ENCODE measurements around the gene OLFM1.

OLFM1 gene

GRCh38 chr9:135085830-135086546 is 1.5 kb upstream of the OLFM1 start:
- peak overlapping the region; percentile 32 for H3K9ac ChIP-seq (ENCODE audit: low read length)
- no peaks in the 10 kb centered on the region for H3K36me3 ChIP-seq (ENCODE audit: control insufficient read depth, insufficient read depth, low read length, severe bottlenecking)
- peak; percentile 76 for DNase-seq (ENCODE audit: low read depth)
- H3K27me3 ChIP-seq (replicated peaks; ENCODE audit: control insufficient read depth, insufficient read depth, low read length) = peaks cover 51% of the 10 kb centered on the region
- H3K9me3 ChIP-seq (ENCODE audit: control insufficient read depth, low read length) = no peaks in the 10 kb centered on the region
- H3K4me1 ChIP-seq (ENCODE audit: control insufficient read depth, insufficient read depth, low read length) = peaks cover 15% of the 10 kb centered on the region
- peak overlapping the region; percentile 72 for H3K4me3 ChIP-seq (ENCODE audit: low read length)

GRCh38 chr9:135086597-135087488 is 625 bp upstream of the OLFM1 start:
- Histone ChIP-seq H3K9ac (ENCODE audit: low read length) (peak overlapping the region; percentile 34), H3K4me1 (ENCODE audit: control insufficient read depth, insufficient read depth, low read length) (peaks cover 15% of the 10 kb centered on the region), H3K36me3 (ENCODE audit: control insufficient read depth, insufficient read depth, low read length, severe bottlenecking) (no peaks in the 10 kb centered on the region), H3K4me3 (ENCODE audit: low read length) (peak overlapping the region; percentile 72), H3K9me3 (ENCODE audit: control insufficient read depth, low read length) (no peaks in the 10 kb centered on the region), H3K27me3 (replicated peaks; ENCODE audit: control insufficient read depth, insufficient read depth, low read length) (peaks cover 51% of the 10 kb centered on the region)
- DNase-seq (ENCODE audit: low read depth) = no peak

GRCh38 chr9:135087899-135088347 is 455 bp downstream of the OLFM1 start:
- peak overlapping the region; percentile 59 for H3K4me3 ChIP-seq (ENCODE audit: low read length)
- no peaks in the 10 kb centered on the region for H3K36me3 ChIP-seq (ENCODE audit: control insufficient read depth, insufficient read depth, low read length, severe bottlenecking)
- H3K9ac ChIP-seq (ENCODE audit: low read length) = no peak overlapping the region
- H3K9me3 ChIP-seq (ENCODE audit: control insufficient read depth, low read length) = no peaks in the 10 kb centered on the region
- H3K27me3 ChIP-seq (replicated peaks; ENCODE audit: control insufficient read depth, insufficient read depth, low read length) = peaks cover 44% of the 10 kb centered on the region
- DNase-seq (ENCODE audit: low read depth) = no peak
- H3K4me1 ChIP-seq (ENCODE audit: control insufficient read depth, insufficient read depth, low read length) = peaks cover 15% of the 10 kb centered on the region

- no peak for DNase-seq (ENCODE audit: low read depth)
- H3K36me3 ChIP-seq (ENCODE audit: control insufficient read depth, insufficient read depth, low read length, severe bottlenecking) = no peaks in the 10 kb centered on the region
- H3K4me1 ChIP-seq (ENCODE audit: control insufficient read depth, insufficient read depth, low read length) = peaks cover 15% of the 10 kb centered on the region
- peaks cover 44% of the 10 kb centered on the region for H3K27me3 ChIP-seq (replicated peaks; ENCODE audit: control insufficient read depth, insufficient read depth, low read length)
- no peak overlapping the region for H3K4me3 ChIP-seq (ENCODE audit: low read length)
- H3K9ac ChIP-seq (ENCODE audit: low read length) = no peak overlapping the region
- no peaks in the 10 kb centered on the region for H3K9me3 ChIP-seq (ENCODE audit: control insufficient read depth, low read length)
Measured at GRCh38 chr9:135088348-135088978, 995 bp downstream of the OLFM1 start.

- Histone ChIP-seq H3K27me3 (replicated peaks; ENCODE audit: control insufficient read depth, insufficient read depth, low read length) (peaks cover 42% of the 10 kb centered on the region), H3K36me3 (ENCODE audit: control insufficient read depth, insufficient read depth, low read length, severe bottlenecking) (no peaks in the 10 kb centered on the region), H3K4me3 (ENCODE audit: low read length) (no peak overlapping the region), H3K9ac (ENCODE audit: low read length) (no peak overlapping the region), H3K4me1 (ENCODE audit: control insufficient read depth, insufficient read depth, low read length) (peaks cover 9% of the 10 kb centered on the region), H3K9me3 (ENCODE audit: control insufficient read depth, low read length) (no peaks in the 10 kb centered on the region)
- no peak for DNase-seq (ENCODE audit: low read depth)
Measured at GRCh38 chr9:135088979-135089847, 1.7 kb downstream of the OLFM1 start.

GRCh38 chr9:135090081-135090480 is 2.6 kb downstream of the OLFM1 start:
- peaks cover 34% of the 10 kb centered on the region for H3K27me3 ChIP-seq (replicated peaks; ENCODE audit: control insufficient read depth, insufficient read depth, low read length)
- no peak overlapping the region for H3K4me3 ChIP-seq (ENCODE audit: low read length)

GRCh38 chr9:135090547-135090946 is 3.1 kb downstream of the OLFM1 start:
- H3K36me3 ChIP-seq (ENCODE audit: control insufficient read depth, insufficient read depth, low read length, severe bottlenecking) = no peaks in the 10 kb centered on the region
- no peak overlapping the region for H3K4me3 ChIP-seq (ENCODE audit: low read length)
- H3K9ac ChIP-seq (ENCODE audit: low read length) = no peak overlapping the region
- H3K4me1 ChIP-seq (ENCODE audit: control insufficient read depth, insufficient read depth, low read length) = peaks cover 9% of the 10 kb centered on the region
- no peaks in the 10 kb centered on the region for H3K9me3 ChIP-seq (ENCODE audit: control insufficient read depth, low read length)
- DNase-seq (ENCODE audit: low read depth) = no peak
- peaks cover 32% of the 10 kb centered on the region for H3K27me3 ChIP-seq (replicated peaks; ENCODE audit: control insufficient read depth, insufficient read depth, low read length)

More at GRCh38 chr9:135090081-135090480, 2.6 kb downstream of the OLFM1 start:
- Histone ChIP-seq H3K9me3 (ENCODE audit: control insufficient read depth, low read length) (no peaks in the 10 kb centered on the region), H3K36me3 (ENCODE audit: control insufficient read depth, insufficient read depth, low read length, severe bottlenecking) (no peaks in the 10 kb centered on the region), H3K9ac (ENCODE audit: low read length) (no peak overlapping the region), H3K4me1 (ENCODE audit: control insufficient read depth, insufficient read depth, low read length) (peaks cover 9% of the 10 kb centered on the region)
- DNase-seq (ENCODE audit: low read depth) = no peak

GRCh38 chr9:135091545-135091944 is 4.1 kb downstream of the OLFM1 start:
- no peak for DNase-seq (ENCODE audit: low read depth)
- H3K27me3 ChIP-seq (replicated peaks; ENCODE audit: control insufficient read depth, insufficient read depth, low read length) = peaks cover 35% of the 10 kb centered on the region

GRCh38 chr9:135093111-135093510 is 5.6 kb downstream of the OLFM1 start:
- H3K36me3 ChIP-seq (ENCODE audit: control insufficient read depth, insufficient read depth, low read length, severe bottlenecking) = no peaks in the 10 kb centered on the region
- no peak overlapping the region for H3K9ac ChIP-seq (ENCODE audit: low read length)
- H3K4me3 ChIP-seq (ENCODE audit: low read length) = no peak overlapping the region
- H3K9me3 ChIP-seq (ENCODE audit: control insufficient read depth, low read length) = no peaks in the 10 kb centered on the region
- no peak for DNase-seq (ENCODE audit: low read depth)
- H3K4me1 ChIP-seq (ENCODE audit: control insufficient read depth, insufficient read depth, low read length) = no peaks in the 10 kb centered on the region
- peaks cover 35% of the 10 kb centered on the region for H3K27me3 ChIP-seq (replicated peaks; ENCODE audit: control insufficient read depth, insufficient read depth, low read length)

More at GRCh38 chr9:135091545-135091944, 4.1 kb downstream of the OLFM1 start:
- Histone ChIP-seq H3K36me3 (ENCODE audit: control insufficient read depth, insufficient read depth, low read length, severe bottlenecking) (no peaks in the 10 kb centered on the region), H3K9ac (ENCODE audit: low read length) (no peak overlapping the region), H3K9me3 (ENCODE audit: control insufficient read depth, low read length) (no peaks in the 10 kb centered on the region), H3K4me1 (ENCODE audit: control insufficient read depth, insufficient read depth, low read length) (peaks cover 5% of the 10 kb centered on the region), H3K4me3 (ENCODE audit: low read length) (no peak overlapping the region)

- Histone ChIP-seq H3K36me3 (ENCODE audit: control insufficient read depth, insufficient read depth, low read length, severe bottlenecking) (no peaks in the 10 kb centered on the region), H3K4me3 (ENCODE audit: low read length) (no peak overlapping the region), H3K27me3 (replicated peaks; ENCODE audit: control insufficient read depth, insufficient read depth, low read length) (peaks cover 26% of the 10 kb centered on the region), H3K9me3 (ENCODE audit: control insufficient read depth, low read length) (no peaks in the 10 kb centered on the region), H3K9ac (ENCODE audit: low read length) (no peak overlapping the region), H3K4me1 (ENCODE audit: control insufficient read depth, insufficient read depth, low read length) (no peaks in the 10 kb centered on the region)
- no peak for DNase-seq (ENCODE audit: low read depth)
Measured at GRCh38 chr9:135093911-135094584, 6.6 kb downstream of the OLFM1 start.

Measured in adipocyte (in vitro differentiated cells).